DOHH2 (cell line): ENCODE results near the gene PPM1G.
A peak's percentile ranks its signal among the peaks of the same experiment; 100 is the strongest.

ENCODE experiments used
- H3F3A ChIP-seq: fragments of 200-600 bp; sonication (generic), shearing (Covaris generic); 2 replicates; pipeline ENCODE4 v1.6.0; 2016; ENCODE audit warnings: antibody characterized with exemption, mild to moderate bottlenecking; ENCODE audit not compliant: control insufficient read depth, insufficient read depth
- H3K27ac ChIP-seq: fragments of 200-600 bp; sonication (generic); 2 replicates; pipeline ENCODE4 v1.5.1; 2014; ENCODE audit warnings: low read depth, mild to moderate bottlenecking, low read length, moderate library complexity
- H3K27me3 ChIP-seq: fragments of 200-600 bp; sonication (generic); 2 replicates; pipeline ENCODE4 v1.6.1; 2014; ENCODE audit warnings: mild to moderate bottlenecking, low read length, mixed read lengths; ENCODE audit not compliant: control insufficient read depth
- H3K36me3 ChIP-seq: fragments of 200-600 bp; sonication (generic); 2 replicates; pipeline ENCODE4 v1.6.1; 2014; ENCODE audit warnings: mild to moderate bottlenecking, low read length, moderate library complexity, mixed read lengths; ENCODE audit not compliant: control insufficient read depth
- H3K4me1 ChIP-seq: fragments of 200-600 bp; sonication (generic); 2 replicates; pipeline ENCODE4 v1.6.1; 2014; ENCODE audit warnings: mild to moderate bottlenecking, low read length, mixed read lengths; ENCODE audit not compliant: control insufficient read depth
- H3K4me2 ChIP-seq: fragments of 200-600 bp; sonication (generic); 2 replicates; pipeline ENCODE4 v1.6.0; 2014; ENCODE audit warnings: mild to moderate bottlenecking, low read length, moderate library complexity
- H3K4me3 ChIP-seq: fragments of 200-600 bp; sonication (generic); 2 replicates; pipeline ENCODE4 v1.5.1; 2014; ENCODE audit warnings: mild to moderate bottlenecking, low read length, mixed read lengths
- H3K79me2 ChIP-seq: fragments of 200-600 bp; sonication (generic); 2 replicates; pipeline ENCODE4 v1.6.1; 2014; ENCODE audit warnings: mild to moderate bottlenecking, low read length, mixed read lengths; ENCODE audit not compliant: control insufficient read depth
- H3K9me2 ChIP-seq: fragments of 200-600 bp; sonication (generic); replicated peaks from 2 replicates; pipeline ENCODE4 v1.6.1; 2014; ENCODE audit warnings: mild to moderate bottlenecking, low read length, mixed read lengths; ENCODE audit not compliant: control insufficient read depth
- H3K9me3 ChIP-seq: fragments of 200-600 bp; sonication (generic); 2 replicates; pipeline ENCODE4 v1.6.1; 2014; ENCODE audit warnings: antibody characterized with exemption, low read length, mixed read lengths; ENCODE audit not compliant: control insufficient read depth, insufficient read depth
- H4K20me1 ChIP-seq: fragments of 200-600 bp; sonication (generic); 2 replicates; pipeline ENCODE4 v1.6.0; 2014; ENCODE audit warnings: low read depth, mild to moderate bottlenecking, antibody characterized with exemption, low read length, moderate library complexity; ENCODE audit not compliant: control insufficient read depth, insufficient read depth
- EZH2phosphoT487 ChIP-seq: fragments of 200-600 bp; sonication (generic); IDR thresholded peaks from 2 replicates; pipeline ENCODE4 v1.6.1; 2017; ENCODE audit warnings: borderline replicate concordance, mild to moderate bottlenecking, antibody characterized with exemption, low read length, moderate library complexity, mixed read lengths
- TF ChIP-seq, protein P1 (sequence below): fragments of 200-600 bp; sonication (generic); IDR thresholded peaks from one replicate; pipeline ENCODE4 v1.5.1; 2014; ENCODE audit warnings: antibody characterized with exemption, mild to moderate bottlenecking, low read depth, low read length; ENCODE audit not compliant: poor library complexity, severe bottlenecking

PPM1G gene

DNA sequence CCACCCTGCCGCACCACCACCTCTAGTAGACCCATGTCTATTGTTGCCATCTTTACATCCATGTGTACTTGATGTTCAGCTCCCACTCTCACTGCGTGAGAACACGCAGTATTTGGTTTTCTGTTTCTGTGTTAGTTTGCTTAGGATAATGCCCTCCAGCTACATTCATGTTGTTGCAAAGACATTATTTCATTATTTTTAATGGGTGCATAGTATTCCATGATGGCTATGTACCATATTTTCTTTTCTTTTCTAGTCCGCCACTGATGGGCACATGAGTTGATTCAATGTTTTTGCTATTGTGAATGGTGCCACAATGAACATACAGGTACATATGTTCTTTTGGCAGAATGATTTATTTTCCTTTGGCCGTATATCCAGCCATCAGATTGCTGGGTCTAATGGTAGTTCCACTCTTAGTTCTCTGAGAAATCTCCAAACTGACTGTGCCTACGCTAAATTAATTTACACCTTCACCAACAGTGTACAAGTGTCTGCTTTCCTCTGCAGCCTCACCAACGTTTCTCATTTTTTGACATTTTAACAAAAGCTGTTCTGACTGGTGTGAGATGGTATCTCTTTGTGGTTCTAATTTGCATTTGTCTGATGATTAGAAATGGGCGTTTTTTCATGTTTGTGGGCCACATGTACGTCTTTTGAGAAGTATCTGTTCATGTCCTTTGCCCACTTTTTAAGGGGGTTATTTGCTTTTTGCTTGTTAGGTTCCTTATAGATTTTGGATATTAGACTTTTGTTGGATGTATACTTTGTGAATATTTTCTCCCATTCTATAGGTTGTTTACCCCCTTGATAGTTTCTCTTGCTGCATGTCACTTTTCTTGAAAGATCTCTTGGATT is 18.3 kb downstream of the PPM1G start:
- peaks cover 12% of the 10 kb centered on the region; the same call in 1 of the 2 replicates for H4K20me1 ChIP-seq
- no peaks in the 10 kb centered on the region for H3K4me1 ChIP-seq

GRCh38 chr2:27381577-27382181 is 27.7 kb downstream of the PPM1G start:
- Histone ChIP-seq H3F3A (peaks cover 28% of the 10 kb centered on the region), H3K9me2 (no peaks in the 10 kb centered on the region), H3K27me3 (no peaks in the 10 kb centered on the region), H3K4me2 (no peak overlapping the region), H3K36me3 (peaks cover 85% of the 10 kb centered on the region), H3K4me3 (no peak overlapping the region), H4K20me1 (no peaks in the 10 kb centered on the region), H3K79me2 (peaks cover 9% of the 10 kb centered on the region), H3K4me1 (peaks cover 23% of the 10 kb centered on the region), H3K27ac (peak overlapping the region; percentile 66), H3K9me3 (no peaks in the 10 kb centered on the region)
- TF ChIP-seq EZH2phosphoT487, result no peak
- TF ChIP-seq, protein P1, sequence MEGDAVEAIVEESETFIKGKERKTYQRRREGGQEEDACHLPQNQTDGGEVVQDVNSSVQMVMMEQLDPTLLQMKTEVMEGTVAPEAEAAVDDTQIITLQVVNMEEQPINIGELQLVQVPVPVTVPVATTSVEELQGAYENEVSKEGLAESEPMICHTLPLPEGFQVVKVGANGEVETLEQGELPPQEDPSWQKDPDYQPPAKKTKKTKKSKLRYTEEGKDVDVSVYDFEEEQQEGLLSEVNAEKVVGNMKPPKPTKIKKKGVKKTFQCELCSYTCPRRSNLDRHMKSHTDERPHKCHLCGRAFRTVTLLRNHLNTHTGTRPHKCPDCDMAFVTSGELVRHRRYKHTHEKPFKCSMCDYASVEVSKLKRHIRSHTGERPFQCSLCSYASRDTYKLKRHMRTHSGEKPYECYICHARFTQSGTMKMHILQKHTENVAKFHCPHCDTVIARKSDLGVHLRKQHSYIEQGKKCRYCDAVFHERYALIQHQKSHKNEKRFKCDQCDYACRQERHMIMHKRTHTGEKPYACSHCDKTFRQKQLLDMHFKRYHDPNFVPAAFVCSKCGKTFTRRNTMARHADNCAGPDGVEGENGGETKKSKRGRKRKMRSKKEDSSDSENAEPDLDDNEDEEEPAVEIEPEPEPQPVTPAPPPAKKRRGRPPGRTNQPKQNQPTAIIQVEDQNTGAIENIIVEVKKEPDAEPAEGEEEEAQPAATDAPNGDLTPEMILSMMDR, result no peak

More for the DNA sequence above, 18.3 kb downstream of the PPM1G start:
- no peak overlapping the region for H3K4me2 ChIP-seq
- H3K9me3 ChIP-seq, result no peaks in the 10 kb centered on the region
- peaks cover 90% of the 10 kb centered on the region for H3K79me2 ChIP-seq
- no peak overlapping the region for H3K4me3 ChIP-seq
- H3K36me3 ChIP-seq, result peaks cover 50% of the 10 kb centered on the region
- no peak overlapping the region for H3K27ac ChIP-seq
- no peaks in the 10 kb centered on the region; the same call in 1 of the 2 replicates for H3F3A ChIP-seq
- TF ChIP-seq, protein P1, result no peak
- no peak for TF ChIP-seq EZH2phosphoT487
- no peaks in the 10 kb centered on the region for H3K27me3 ChIP-seq
- no peaks in the 10 kb centered on the region for H3K9me2 ChIP-seq

DNA sequence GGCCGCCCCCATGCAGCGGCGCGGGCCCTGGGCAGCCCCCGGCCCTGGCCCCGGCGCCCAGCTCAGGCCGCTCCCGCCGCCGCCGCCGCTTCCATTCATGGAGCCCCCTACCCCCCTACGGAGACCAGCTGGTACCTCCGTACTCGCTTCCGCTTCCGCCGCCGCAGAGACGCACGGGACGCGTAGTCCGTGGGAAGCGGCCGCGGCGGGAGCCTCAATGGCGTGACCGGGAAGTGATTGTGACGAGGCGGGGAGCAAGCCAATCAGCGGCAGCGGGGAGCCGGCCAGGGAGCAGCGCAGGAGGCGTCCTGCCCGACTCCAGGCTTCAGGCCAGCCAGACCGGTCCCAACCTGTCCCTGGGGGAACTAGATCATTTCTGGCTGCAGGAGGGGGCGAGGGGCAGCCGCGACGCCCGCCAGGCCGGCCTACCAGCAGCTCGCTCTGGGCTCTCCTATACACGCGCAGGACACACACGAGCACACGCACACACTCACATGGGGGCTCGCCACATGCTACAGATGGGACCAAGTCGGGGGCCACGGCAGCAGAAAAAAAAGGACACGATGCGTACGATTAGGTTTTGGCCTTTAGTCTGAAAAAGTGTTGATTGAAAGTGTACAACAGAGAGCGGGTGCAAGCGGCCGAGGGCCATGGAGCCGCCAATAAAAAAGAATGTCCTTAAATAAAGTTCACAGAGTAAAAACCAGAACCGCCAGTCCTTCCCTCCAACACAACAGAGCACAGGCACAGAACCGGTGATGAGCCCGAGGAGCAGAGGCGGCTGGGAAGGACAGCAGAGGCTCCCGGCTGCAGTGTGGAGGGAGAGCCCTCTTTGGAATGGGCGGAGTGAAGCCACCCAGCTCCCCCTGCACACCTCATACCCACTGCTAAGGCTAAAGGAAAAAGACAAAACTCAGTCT is 28.5 kb downstream of the PPM1G start, which contains the start of gene ZNF513:
ZNF513 (minus strand) TSS at position 109 of the 920 bp plus-strand sequence. CDS start 208 bp downstream, outside the sequence.
- Histone ChIP-seq H3K36me3 (peaks cover 86% of the 10 kb centered on the region), H3F3A (peaks cover 28% of the 10 kb centered on the region)

More for the DNA sequence above, 28.5 kb downstream of the PPM1G start, which contains the start of gene ZNF513:
- Histone ChIP-seq H3K27ac (peak within 1 kb of the TSS; percentile 66), H3K4me1 (peaks cover 23% of the 10 kb centered on the region), H3K9me3 (no peaks in the 10 kb centered on the region), H3K4me2 (peak within 1 kb of the TSS; percentile 86), H3K79me2 (peaks cover 9% of the 10 kb centered on the region), H3K4me3 (peak within 1 kb of the TSS; percentile 81), H3K9me2 (no peaks in the 10 kb centered on the region), H3K27me3 (no peaks in the 10 kb centered on the region), H4K20me1 (no peaks in the 10 kb centered on the region)
- TF ChIP-seq, protein P1, result no peak
- TF ChIP-seq EZH2phosphoT487, result no peak
